ENCODE measurements around the gene IL16.
A peak's percentile ranks its signal among the peaks of the same experiment; 100 is the strongest.
"Not testable (repeated sequence)": the region's sequence is repeated elsewhere in the genome, so short reads cannot be mapped to it uniquely, and the experiment has no call there.

IL16 gene

DNA sequence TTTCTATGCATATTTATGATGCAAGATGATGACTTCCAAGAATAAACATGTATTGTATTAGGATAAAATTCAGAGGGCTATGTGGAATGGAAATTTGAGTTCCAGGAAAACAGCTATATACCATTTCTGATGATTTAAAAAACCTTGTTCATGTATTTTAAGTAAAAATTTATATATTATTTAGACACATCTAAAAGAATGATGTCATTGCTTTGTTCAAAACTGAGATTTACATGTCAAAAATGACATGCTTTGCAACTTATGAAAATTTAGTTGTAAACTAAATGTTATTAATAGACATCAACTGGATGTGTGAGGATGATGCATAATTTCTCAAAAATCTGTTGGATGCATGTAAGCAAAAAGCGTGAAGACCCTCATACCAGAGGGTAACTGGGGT is 125.0 kb downstream of the IL16 start:
- DNase-seq, result no peak

- no peak for DNase-seq
Measured at GRCh38 chr15:81322676-81323253, 126.1 kb downstream of the IL16 start.

DNA sequence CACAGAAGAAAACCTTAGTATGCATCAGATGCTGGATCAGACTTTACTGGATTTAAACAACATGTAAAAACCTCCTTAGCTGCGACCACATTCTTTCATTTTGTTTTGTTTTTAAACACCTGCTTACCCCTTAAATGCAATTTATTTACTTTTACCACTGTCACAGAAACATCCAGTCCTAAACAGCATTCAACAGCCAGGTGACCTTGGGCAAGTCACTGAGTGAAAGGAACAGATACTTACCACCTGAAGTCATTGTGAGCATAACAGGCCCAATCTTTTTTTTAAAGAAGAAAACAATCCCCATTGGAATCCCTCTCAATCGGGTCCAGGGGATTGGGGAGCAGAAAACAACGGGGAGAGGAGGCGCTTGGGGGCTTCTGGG is 126.9 kb downstream of the IL16 start:
- DNase-seq, result no peak

DNA sequence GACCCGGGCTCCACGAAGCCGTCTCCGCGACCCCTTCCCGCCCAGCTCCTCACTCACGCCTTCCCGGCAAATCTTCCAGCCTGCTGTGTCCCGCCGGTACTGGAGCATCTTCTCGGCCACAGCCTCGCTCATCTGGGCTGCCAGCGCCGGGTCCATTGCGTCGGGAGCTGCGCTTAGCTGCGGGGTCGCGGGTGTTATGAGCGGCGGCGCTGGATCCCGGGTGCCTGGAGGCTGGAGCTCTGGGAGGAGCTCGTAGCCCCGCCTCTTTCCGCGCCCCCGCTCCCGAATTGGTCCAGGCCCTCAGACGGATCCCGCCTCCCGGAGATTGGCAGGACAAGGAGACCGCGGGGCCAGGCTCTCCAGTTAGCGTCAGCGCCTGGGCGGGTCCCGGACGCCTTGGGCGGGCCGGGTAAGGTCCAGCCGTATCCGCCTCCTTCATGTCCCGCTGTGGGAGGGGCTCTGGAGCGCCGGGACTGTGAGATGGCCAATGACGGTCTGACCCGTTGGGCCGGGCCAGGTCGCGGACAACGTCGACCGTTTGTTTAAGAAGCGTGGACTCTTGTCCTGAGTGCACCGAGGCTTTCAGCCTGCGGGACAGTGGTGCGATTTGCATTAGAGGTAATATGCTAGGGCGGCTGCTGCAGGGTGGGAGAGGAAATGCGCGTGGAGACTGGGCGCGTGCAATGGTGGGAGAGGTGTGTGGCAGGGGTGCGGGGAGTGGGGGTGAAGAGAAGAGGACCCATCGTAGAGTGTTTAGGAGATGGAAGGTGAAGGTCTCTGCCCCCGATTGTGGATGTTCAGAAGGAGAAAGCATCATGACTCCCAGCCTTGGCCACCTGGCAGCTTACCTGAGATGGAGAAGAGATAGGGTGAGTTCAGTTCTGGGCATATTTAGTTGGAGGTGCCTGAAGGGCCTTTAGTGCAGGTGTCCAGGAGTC is 127.5 kb downstream of the IL16 start, which contains the start of gene STARD5:
Gene STARD5, minus strand, starts transcription at position 198 of the 938 bp plus-strand sequence. Its CDS starts 42 bp downstream, at position 156.
- peak; percentile 98 for DNase-seq

- DNase-seq, result no peak
Measured at GRCh38 chr15:81326466-81327212, 130.0 kb downstream of the IL16 start.

- no peak for DNase-seq
Measured at GRCh38 chr15:81327516-81327915, 130.8 kb downstream of the IL16 start.

DNA sequence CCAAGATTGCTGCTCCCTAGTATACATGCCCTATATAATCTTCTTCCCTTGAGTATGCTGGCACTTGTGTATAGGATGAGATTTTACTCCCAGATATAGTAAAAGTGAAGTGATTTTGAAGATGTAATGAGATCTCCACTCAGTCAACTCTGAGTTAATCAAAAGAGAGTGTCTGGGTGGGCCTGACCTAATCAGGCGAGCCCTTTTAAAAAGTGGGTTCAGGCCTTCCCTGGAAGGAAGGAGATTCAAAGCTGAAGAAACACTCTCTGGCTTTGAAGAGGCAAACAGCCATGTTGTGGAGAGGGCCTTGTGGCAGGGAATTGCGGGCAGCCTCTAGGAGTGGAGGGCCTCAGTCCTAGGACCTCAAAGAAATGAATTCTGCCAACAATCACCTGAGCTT is 132.8 kb downstream of the IL16 start:
- DNase-seq, result no peak

DNA sequence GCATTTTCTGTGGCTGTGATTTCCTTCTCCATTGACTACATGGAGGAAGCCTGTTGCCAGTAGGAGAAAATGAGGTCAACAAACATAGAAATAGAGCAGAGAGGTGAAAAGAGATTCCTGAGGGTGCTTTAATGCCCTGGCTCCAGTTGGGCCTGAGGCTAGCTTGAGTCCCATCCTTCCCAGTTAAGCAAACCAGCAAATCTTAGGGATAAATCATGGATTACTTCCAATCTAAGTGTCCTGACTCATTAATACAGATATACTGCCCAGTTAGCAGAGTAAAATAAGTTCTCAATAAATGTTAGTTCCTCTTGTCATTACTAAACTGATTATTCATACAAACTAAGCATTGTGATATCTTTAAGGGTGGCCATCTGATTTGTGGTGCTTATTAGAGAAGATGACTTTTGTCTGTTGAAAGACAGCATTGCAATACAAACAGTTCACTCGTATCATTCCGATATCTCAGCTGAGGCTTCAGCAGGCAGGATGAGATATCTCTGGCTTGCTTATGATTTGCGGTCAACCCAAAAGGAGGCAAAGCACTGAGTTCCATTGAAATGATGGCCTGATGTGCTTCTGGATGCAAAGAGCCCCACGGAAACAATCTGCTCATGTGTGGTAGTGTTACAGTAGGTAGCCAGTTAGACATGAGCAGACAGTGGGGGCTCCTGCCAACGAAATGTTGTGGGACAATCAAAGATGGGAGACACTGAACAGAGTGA is 133.8 kb downstream of the IL16 start:
- DNase-seq, result no peak

DNA sequence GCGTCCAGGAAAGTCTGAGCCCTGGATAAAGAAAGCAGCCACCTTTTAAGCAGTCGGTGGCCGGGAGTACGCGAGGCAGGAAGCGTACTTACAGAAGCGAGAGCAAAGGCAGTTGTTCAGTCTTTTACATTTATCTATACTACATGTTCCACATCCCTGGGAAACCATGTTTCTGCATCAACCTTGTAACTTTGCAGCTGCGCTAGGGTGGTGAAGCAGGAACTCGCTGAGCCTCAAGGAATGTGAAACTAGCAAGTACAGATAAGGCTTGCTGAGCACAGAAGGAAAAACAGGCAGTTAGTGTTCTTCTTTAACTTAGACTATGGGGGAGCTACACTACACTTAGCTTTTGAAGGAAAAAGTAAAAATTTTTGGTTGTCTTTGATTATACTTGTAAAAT is 134.5 kb downstream of the IL16 start:
- not testable (repeated sequence) for DNase-seq

DNA sequence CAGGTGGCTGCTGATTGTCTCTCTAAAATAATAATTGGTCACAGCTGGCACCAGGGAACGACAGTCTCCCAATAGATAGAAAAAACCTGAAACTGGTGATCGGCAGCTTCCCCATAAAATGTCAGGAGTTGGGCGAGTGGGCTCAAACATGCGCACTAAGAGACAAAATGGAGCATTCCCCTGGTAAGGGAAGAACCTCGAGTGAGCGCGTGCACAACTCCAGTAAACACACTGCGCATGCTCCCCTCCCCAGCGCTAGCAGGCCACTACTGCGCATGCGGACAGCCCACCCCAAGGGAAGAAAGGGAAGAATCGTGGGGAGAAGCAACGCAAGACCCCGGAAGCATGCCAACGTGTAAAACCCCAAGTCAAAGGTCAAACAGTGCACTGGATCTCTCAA is 134.9 kb downstream of the IL16 start:
- DNase-seq, result no peak

DNA sequence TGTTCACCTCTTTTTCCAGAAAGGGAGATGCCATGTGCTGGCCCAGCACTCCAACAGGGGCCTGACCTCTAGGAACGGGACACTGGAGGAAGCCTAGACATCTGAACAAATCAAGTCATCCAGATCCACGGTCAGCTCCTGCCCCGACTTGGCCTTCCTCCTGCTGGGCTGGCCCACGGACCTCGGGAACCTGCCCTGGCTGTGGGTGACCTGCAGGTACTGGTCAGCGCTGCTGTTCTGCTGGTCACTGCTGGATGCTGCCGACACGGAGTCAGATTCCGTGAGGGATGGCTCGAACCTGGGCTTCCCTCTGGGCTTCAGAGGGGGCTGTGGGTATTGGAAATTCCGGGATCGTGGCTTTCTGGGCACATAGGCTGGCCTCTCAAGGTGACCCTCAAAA is 135.6 kb downstream of the IL16 start:
- DNase-seq, result no peak

- DNase-seq, result no peak
Measured at GRCh38 chr15:81333363-81333762, 136.7 kb downstream of the IL16 start.

GRCh38 chr15:81334768-81335435 is 138.2 kb downstream of the IL16 start:
- no peak for DNase-seq

GRCh38 chr15:81335631-81336030 is 139.0 kb downstream of the IL16 start:
- no peak for DNase-seq

GRCh38 chr15:81336568-81336967 is 139.9 kb downstream of the IL16 start:
- DNase-seq, result peak; percentile 41

DNA sequence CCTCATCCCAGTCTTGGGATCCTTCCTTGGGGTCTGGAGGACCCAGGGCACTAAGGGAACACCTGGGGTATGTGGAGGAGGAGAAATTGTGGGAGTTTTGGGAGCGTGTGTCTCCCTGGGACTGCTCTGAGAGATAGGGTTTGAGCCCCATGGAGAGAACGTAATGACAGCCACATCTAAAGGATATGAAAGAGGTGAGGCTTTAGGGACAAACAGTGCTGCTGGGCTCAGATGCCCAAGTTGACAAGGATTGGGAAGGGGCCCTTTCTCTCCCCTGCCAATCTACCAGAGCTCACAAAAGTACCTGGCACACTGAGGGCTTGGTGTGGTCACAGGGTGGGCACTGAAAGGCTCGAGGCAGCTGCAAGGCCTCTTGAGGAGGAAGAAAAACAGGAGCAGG is 140.6 kb downstream of the IL16 start:
- DNase-seq, result no peak

- DNase-seq, result no peak
Measured at GRCh38 chr15:81337713-81338157, 141.1 kb downstream of the IL16 start.

- no peak for DNase-seq
Measured at GRCh38 chr15:81338170-81339007, 141.7 kb downstream of the IL16 start.

GRCh38 chr15:81339321-81339720 is 142.6 kb downstream of the IL16 start:
- no peak for DNase-seq

GRCh38 chr15:81339851-81340250 is 143.2 kb downstream of the IL16 start:
- DNase-seq, result no peak

DNA sequence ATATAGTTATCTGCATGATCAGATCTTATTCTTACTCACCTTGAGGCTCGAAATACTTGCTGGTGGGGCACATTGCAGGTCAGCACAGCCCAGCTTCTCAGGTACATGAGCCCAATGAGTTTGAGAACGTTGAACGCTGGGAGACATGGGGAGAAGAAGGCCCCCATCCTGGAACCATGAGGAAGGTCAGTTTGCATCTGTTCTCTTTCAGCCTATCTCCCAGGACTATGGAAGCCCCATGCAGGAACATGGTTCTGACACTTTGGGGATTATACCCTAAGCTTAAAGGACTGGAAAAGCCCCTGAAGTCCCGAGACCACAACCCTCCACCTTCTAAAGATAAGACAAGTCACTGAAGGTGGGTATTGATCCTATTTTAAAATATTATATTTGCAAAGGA is 144.7 kb downstream of the IL16 start:
- DNase-seq, result no peak
